IMR-90 (cell line): ENCODE measurements around the gene GPR27. TPM values are rescaled to one million over a fixed set of nuclear protein-coding genes. Genes with fewer than 3 reads are reported as not detected.

Experiments
- ATAC-seq: fragments of 200-7000 bp; cut with Tn5 transposase; 2 replicates; pipeline ENCODE4 v1.9.1; 2020; ENCODE audit warnings: low read depth, mild to moderate bottlenecking, moderate library complexity
- BruUV-seq: library from RNA; stranded (reverse); fragments of 400-500 nt; replicated peaks from 2 replicates; lab custom pipeline; 2021; lab: Mats Ljungman, UMichigan
- CTCF ChIA-PET: fragments of 300-600 bp; formaldehyde crosslinking; extraction: SDS; loops from one replicate; lab custom pipeline; 2021; ENCODE audit warnings: antibody characterized with exemption; lab: Yijun Ruan, JAX
- POLR2A ChIA-PET: fragments of 300-600 bp; sonication (Branson Sonifier 250); formaldehyde crosslinking; loops from one replicate; lab custom pipeline; 2022; ENCODE audit warnings: antibody characterized with exemption; ENCODE audit not compliant: unreplicated experiment; lab: Charles Lee
- DNase-seq: peaks from one replicate; pipeline ENCODE4 v3.0.0; 2013
- H2AFZ ChIP-seq: replicated peaks from 2 replicates; pipeline ENCODE3; 2013; ENCODE audit warnings: low read length, mild to moderate bottlenecking; ENCODE audit not compliant: poor library complexity
- H2AK5ac ChIP-seq: 2 replicates; pipeline ENCODE4 v1.6.1; 2013; ENCODE audit warnings: low read depth, low read length, inconsistent platforms
- H2AK9ac ChIP-seq: replicated peaks from 2 replicates; pipeline ENCODE3; 2013; ENCODE audit warnings: mild to moderate bottlenecking, low read depth, low read length, moderate library complexity; ENCODE audit not compliant: poor library complexity
- H2BK120ac ChIP-seq: 2 replicates; pipeline ENCODE4 v1.6.1; 2013; ENCODE audit warnings: low read depth, low read length, inconsistent platforms
- H2BK15ac ChIP-seq: 3 replicates; pipeline ENCODE4 v1.6.1; 2013; ENCODE audit warnings: low read depth, low read length, inconsistent platforms
- H2BK20ac ChIP-seq: 2 replicates; pipeline ENCODE4 v1.6.1; 2013; ENCODE audit warnings: low read depth, mild to moderate bottlenecking, inconsistent platforms, low read length, moderate library complexity
- H2BK5ac ChIP-seq: 2 replicates; pipeline ENCODE4 v1.6.1; 2013; ENCODE audit warnings: mild to moderate bottlenecking, low read depth, low read length, inconsistent platforms; ENCODE audit not compliant: poor library complexity, severe bottlenecking
- H3K14ac ChIP-seq: replicated peaks from 2 replicates; pipeline ENCODE4 v1.6.1; 2013; ENCODE audit warnings: low read depth, low read length, inconsistent platforms
- H3K18ac ChIP-seq: 2 replicates; pipeline ENCODE4 v1.6.1; 2013; ENCODE audit warnings: low read depth, low read length, control low read depth
- H3K23ac ChIP-seq: 2 replicates; pipeline ENCODE4 v1.6.1; 2013; ENCODE audit warnings: low read depth, low read length, inconsistent platforms
- H3K27ac ChIP-seq: 2 replicates; pipeline ENCODE4 v1.5.1; 2013; ENCODE audit warnings: mild to moderate bottlenecking, control low read depth, low read length; ENCODE audit not compliant: insufficient read depth
- H3K27me3 ChIP-seq: 2 replicates; pipeline ENCODE4 v1.6.1; 2013; ENCODE audit warnings: low read length; ENCODE audit not compliant: control insufficient read depth, insufficient read depth
- H3K36me3 ChIP-seq: 2 replicates; pipeline ENCODE4 v1.6.1; 2013; ENCODE audit warnings: low read length, mixed read lengths; ENCODE audit not compliant: control insufficient read depth, insufficient read depth
- H3K4ac ChIP-seq: 2 replicates; pipeline ENCODE4 v1.6.1; 2013; ENCODE audit warnings: low read depth, low read length, inconsistent platforms
- H3K4me1 ChIP-seq: 2 replicates; pipeline ENCODE4 v1.6.1; 2013; ENCODE audit warnings: low read length, mixed read lengths; ENCODE audit not compliant: control insufficient read depth, insufficient read depth
- H3K4me2 ChIP-seq: 2 replicates; pipeline ENCODE4 v1.6.1; 2013; ENCODE audit warnings: low read depth, mild to moderate bottlenecking, control low read depth, low read length, moderate library complexity
- H3K4me3 ChIP-seq: 2 replicates; pipeline ENCODE4 v1.5.1; 2013; ENCODE audit warnings: low read depth, mild to moderate bottlenecking, control low read depth, low read length, moderate library complexity; ENCODE audit not compliant: insufficient read depth
- H3K56ac ChIP-seq: 2 replicates; pipeline ENCODE4 v1.6.1; 2013; ENCODE audit warnings: low read length, inconsistent platforms; ENCODE audit not compliant: insufficient read depth; ENCODE audit errors: extremely low read depth
- H3K79me1 ChIP-seq, 2 experiments: 2 replicates each; pipeline ENCODE4 v1.6.1; 2013; ENCODE audit warnings: low read length in 2 of 2, inconsistent platforms in 1 of 2, low read depth in 1 of 2
- H3K9ac ChIP-seq: 2 replicates; pipeline ENCODE4 v1.6.1; 2013; ENCODE audit warnings: low read depth, low read length, control low read depth
- H3K9me1 ChIP-seq: 2 replicates; pipeline ENCODE4 v1.6.1; 2013; ENCODE audit warnings: low read length, inconsistent platforms; ENCODE audit not compliant: insufficient read depth
- H3K9me3 ChIP-seq: 2 replicates; pipeline ENCODE4 v1.6.1; 2013; ENCODE audit warnings: low read length; ENCODE audit not compliant: control insufficient read depth, insufficient read depth
- H4K20me1 ChIP-seq: 2 replicates; pipeline ENCODE4 v1.6.1; 2013; ENCODE audit warnings: low read length, inconsistent platforms; ENCODE audit not compliant: insufficient read depth
- H4K5ac ChIP-seq: 2 replicates; pipeline ENCODE4 v1.6.1; 2013; ENCODE audit warnings: mild to moderate bottlenecking, low read depth, low read length, control low read depth
- H4K8ac ChIP-seq, 2 experiments: 2 replicates each; pipeline ENCODE4 v1.6.1; 2013; ENCODE audit warnings: low read depth in 2 of 2, low read length in 2 of 2, control low read depth in 1 of 2, inconsistent platforms in 1 of 2
- H4K91ac ChIP-seq: 2 replicates; pipeline ENCODE4 v1.6.1; 2013; ENCODE audit warnings: low read depth, low read length, inconsistent platforms; ENCODE audit not compliant: insufficient read depth
- BHLHE40 ChIP-seq: fragments of 150-350 bp; IDR thresholded peaks from 2 replicates; pipeline ENCODE4 v1.6.1; 2016; ENCODE audit warnings: mild to moderate bottlenecking, low read depth, low read length
- CEBPB ChIP-seq: IDR thresholded peaks from 2 replicates; pipeline ENCODE4 v1.6.1; 2012; ENCODE audit warnings: low read depth, low read length, improper control_type of control experiment
- MXI1 ChIP-seq: IDR thresholded peaks from 2 replicates; pipeline ENCODE4 v1.6.1; 2012; ENCODE audit warnings: low read depth, mild to moderate bottlenecking, low read length, moderate library complexity, borderline replicate concordance
- RFX5 ChIP-seq: IDR thresholded peaks from 2 replicates; pipeline ENCODE4 v1.8.0; 2012; ENCODE audit warnings: low read depth, mild to moderate bottlenecking, low read length, moderate library complexity
- WGBS, 2 experiments: methylation state at CpG; one replicate each; pipeline versions ENCODE4 v1.1.5 to v1.1.7; 2013; ENCODE audit warnings: missing lambda C conversion rate in 2 of 2; ENCODE audit not compliant: insufficient read length in 1 of 2; ENCODE audit errors: extremely low coverage in 2 of 2; 5-methylcytosine and 5-hydroxymethylcytosine counted together
- dilution Hi-C: fragments of 300-500 bp; cut with HindIII; formaldehyde crosslinking; loops from one replicate; pipeline ENCODE4 v1.14.3; 2018; ENCODE audit warnings: low sequenced_read_pairs; ENCODE audit not compliant: unreplicated experiment
- in situ Hi-C: fragments of 300-500 bp; cut with MboI; formaldehyde crosslinking; loops from 3 replicates; pipeline ENCODE4 v1.14.3; 2019; ENCODE audit warnings: low sequenced_read_pairs, inconsistent platforms, mixed read lengths
- intact Hi-C: fragments of 100-400 bp; cut with micrococcal nuclease; formaldehyde crosslinking; loops from 2 replicates; pipeline ENCODE4 v1.10.0; 2022
- polyA plus RNA-seq, 3 experiments: library from polyadenylated mRNA; depleted of rRNA; stranded (reverse); fragments of >200 nt; gene quantifications; 2 replicates each; pipeline ENCODE4 v1.2.3, GENCODE V29; 2012; ENCODE audit warnings: low replicate concordance in 1 of 3
- total RNA-seq: library from RNA; depleted of rRNA; stranded (reverse); fragments of >200 nt; gene quantifications from 2 replicates; pipeline ENCODE4 v1.2.3, GENCODE V29; 2012
- TF ChIP-seq, protein P1 (sequence below): fragments of 150-350 bp; IDR thresholded peaks from 2 replicates; pipeline ENCODE4 v1.6.1; 2017; ENCODE audit warnings: mild to moderate bottlenecking, antibody characterized with exemption, low read length, low read depth

Gene GPR27
- total and polyA plus RNA-seq, 2 of the 4 experiments (the other 2 are of a cell fraction), result not detected

DNA sequence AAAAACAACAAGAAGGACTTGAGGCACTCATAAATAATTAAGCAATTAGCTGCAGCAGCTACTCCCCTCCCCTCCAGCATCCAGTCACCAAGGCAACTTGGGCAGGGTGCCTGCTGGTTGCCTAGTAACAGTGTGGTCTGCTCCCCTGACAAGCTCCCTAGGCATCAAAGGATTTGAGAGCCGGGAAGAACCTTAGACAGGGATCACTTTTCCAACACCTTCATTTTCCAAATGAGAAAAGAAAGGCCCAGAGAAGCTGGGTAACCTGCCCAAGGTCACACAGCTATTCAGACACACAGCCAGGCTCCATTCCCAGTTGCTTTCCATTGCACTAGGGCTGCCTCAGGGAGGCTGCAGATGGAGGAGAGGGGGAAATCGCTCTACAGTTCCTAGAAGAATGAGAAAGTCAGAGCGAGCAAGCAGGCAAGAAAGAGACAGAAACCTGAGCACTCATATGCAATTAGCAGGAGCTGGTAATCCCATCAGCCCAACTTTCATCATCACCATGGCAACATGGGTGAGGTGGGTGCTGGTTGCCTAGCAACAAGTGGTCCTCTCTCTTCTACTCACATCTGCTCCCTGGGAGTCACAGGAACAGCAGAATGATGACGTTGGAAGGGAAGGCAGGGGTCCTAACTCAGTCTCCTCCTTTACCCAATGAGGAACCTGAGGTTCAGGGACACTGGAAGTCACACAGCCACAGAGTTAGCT, 24.9 kb upstream of the GPR27 start:
- no peak overlapping the region for H4K91ac ChIP-seq
- H3K36me3 ChIP-seq, result no peaks in the 10 kb centered on the region
- no peak overlapping the region for H2BK15ac ChIP-seq
- no peak for TF ChIP-seq BHLHE40
- no peak for TF ChIP-seq RFX5
- TF ChIP-seq, protein P1, sequence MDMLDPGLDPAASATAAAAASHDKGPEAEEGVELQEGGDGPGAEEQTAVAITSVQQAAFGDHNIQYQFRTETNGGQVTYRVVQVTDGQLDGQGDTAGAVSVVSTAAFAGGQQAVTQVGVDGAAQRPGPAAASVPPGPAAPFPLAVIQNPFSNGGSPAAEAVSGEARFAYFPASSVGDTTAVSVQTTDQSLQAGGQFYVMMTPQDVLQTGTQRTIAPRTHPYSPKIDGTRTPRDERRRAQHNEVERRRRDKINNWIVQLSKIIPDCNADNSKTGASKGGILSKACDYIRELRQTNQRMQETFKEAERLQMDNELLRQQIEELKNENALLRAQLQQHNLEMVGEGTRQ, result no peak
- no peak for TF ChIP-seq CEBPB
- TF ChIP-seq MXI1, result no peak
- intact Hi-C loops, result loop anchor here (5.0 kb wide), 1 partner anchor 1094 kb away; no protein-coding TSS in a partner anchor
- no peak overlapping the region for H3K9ac ChIP-seq
- no peak overlapping the region for H3K56ac ChIP-seq
- no peak overlapping the region for H2BK120ac ChIP-seq
- no CpG with 5 or more reads among the region's 4 CpGs for WGBS, 2 experiments
- no peak overlapping the region for H4K5ac ChIP-seq
- H3K23ac ChIP-seq, result no peak overlapping the region
- no peak overlapping the region for H3K4me3 ChIP-seq
- no peak overlapping the region for H2BK5ac ChIP-seq
- in situ Hi-C loops, result loop anchor here (10.0 kb wide), 1 partner anchor 1346 kb away; no protein-coding TSS in a partner anchor
- peaks cover 4% of the 10 kb centered on the region; the same call in 1 of the 2 replicates for H3K9me1 ChIP-seq
- H4K8ac ChIP-seq, result no peak overlapping the region
- no peak overlapping the region for H2AK9ac ChIP-seq
- H3K9me3 ChIP-seq, result no peaks in the 10 kb centered on the region
- H2AFZ ChIP-seq, result no peak overlapping the region
- H4K20me1 ChIP-seq, result no peaks in the 10 kb centered on the region
- H3K4me1 ChIP-seq, result peaks cover 2% of the 10 kb centered on the region; the same call in 1 of the 2 replicates
- ChIA-PET POLR2A (no interaction called here), CTCF (interaction anchor here (0.6 to 0.7 kb wide), 3 partner anchors 12 to 1392 kb away, joined by 3 to 4 read pairs (median 3); no protein-coding TSS in a partner anchor)
- no peak overlapping the region for H3K4me2 ChIP-seq
- BruUV-seq, result no TSS peak
- H3K27me3 ChIP-seq, result peaks cover 48% of the 10 kb centered on the region
- dilution Hi-C loops, result no loop called here
- ATAC-seq (no peak), DNase-seq (no peak)
- H3K79me1 ChIP-seq, result no peaks in the 10 kb centered on the region
- no peak overlapping the region; the same call in 1 of the 2 replicates for H3K4ac ChIP-seq
- H2BK20ac ChIP-seq, result no peak overlapping the region
- H3K14ac ChIP-seq, result no peak overlapping the region
- H3K18ac ChIP-seq, result no peak overlapping the region
- no peak overlapping the region for H3K27ac ChIP-seq
- no peak overlapping the region for H2AK5ac ChIP-seq
